Heart left ventricle (tissue), 13 donors: ENCODE results near the gene PARD3B.

Source experiments
- CTCF ChIP-seq, 12 donors: fragments of 200-600 bp; sonication (generic) in 4 of 12; IDR thresholded peaks; one replicate each; pipeline versions ENCODE4 v1.5.0 to v1.8.0; 2018 to 2022; ENCODE audit warnings: antibody characterized with exemption in 12 of 12, mild to moderate bottlenecking in 5 of 12
- POLR2A ChIP-seq, 2 donors: fragments of 450-650 bp; IDR thresholded peaks; one replicate each; pipeline ENCODE4 v1.6.1; 2017; ENCODE audit warnings: antibody characterized with exemption in 2 of 2, mild to moderate bottlenecking in 2 of 2, moderate library complexity in 2 of 2
- donor health status: ischemic (EF 13 %, LVEDD 7.1; RV severe dilation, severe dysfunction).
- donor health status: DM: no; HTN: yes; CAD: no.
- donor health status: DM: no; HTN: no; CAD: no.
- donor health status: ischemic (EF 25% LVEDD 6.9; RV normal size, moderate dysfunction).
- donor health status: ischemic (EF 25% LVEDD 5.7; RV mildly dilated, moderate dysfunction).
- donor health status: ischemic (EF 35%, LVEDD 5.7; RV mildly dilated, moderate dysfunction).
- donor health status: nonischemic (EF 11% LVEDD 7.7; RV severe dilation, severe dysfunction).
- donor health status: DM: yes; HTN: yes; CAD: no.
- donor health status: PGD.
- donor health status: ischemic (EF 29% LVEDD 5.4; RV normal size, mild dysfunction).
- donor health status: nonischemic (EF 23%, LVEDD 6.1; RV moderate dilation, normal function).

- no peak for TF ChIP-seq CTCF (IDR thresholded peaks at IDR 0.05)
- no peak for TF ChIP-seq POLR2A (IDR thresholded peaks at IDR 0.05)
Measured at GRCh38 chr2:204897561-204897960, 352.3 kb downstream of the PARD3B start.
